ENCODE data around the gene DGKB.

DNA sequence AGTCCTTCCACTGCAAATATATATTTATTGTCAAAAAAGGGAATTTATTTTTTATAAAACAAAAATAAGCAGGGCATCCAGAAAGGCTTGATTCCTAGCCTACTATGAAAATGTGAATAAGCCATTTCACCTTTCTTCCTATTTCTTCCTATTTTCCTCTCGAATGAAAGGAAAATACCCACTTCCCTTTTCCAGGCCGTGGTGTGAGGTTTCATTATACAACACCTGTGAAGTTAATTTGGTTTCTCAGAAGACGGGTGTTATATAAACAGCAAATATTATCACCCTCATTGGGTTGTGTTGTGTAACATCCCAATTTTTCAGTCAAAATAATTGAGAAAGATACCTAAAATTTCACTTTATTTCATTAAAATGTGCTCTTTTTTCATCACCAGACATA, 214.3 kb downstream of the DGKB start:
- TF ChIP-seq, protein P1, sequence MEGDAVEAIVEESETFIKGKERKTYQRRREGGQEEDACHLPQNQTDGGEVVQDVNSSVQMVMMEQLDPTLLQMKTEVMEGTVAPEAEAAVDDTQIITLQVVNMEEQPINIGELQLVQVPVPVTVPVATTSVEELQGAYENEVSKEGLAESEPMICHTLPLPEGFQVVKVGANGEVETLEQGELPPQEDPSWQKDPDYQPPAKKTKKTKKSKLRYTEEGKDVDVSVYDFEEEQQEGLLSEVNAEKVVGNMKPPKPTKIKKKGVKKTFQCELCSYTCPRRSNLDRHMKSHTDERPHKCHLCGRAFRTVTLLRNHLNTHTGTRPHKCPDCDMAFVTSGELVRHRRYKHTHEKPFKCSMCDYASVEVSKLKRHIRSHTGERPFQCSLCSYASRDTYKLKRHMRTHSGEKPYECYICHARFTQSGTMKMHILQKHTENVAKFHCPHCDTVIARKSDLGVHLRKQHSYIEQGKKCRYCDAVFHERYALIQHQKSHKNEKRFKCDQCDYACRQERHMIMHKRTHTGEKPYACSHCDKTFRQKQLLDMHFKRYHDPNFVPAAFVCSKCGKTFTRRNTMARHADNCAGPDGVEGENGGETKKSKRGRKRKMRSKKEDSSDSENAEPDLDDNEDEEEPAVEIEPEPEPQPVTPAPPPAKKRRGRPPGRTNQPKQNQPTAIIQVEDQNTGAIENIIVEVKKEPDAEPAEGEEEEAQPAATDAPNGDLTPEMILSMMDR (optimal IDR thresholded peaks at IDR 0.05 in 1 of 3, IDR thresholded peaks at IDR 0.05 in 1 of 3, conservative IDR thresholded peaks at IDR 0.05 in 1 of 3; ENCODE audit: extremely low read depth in 1 of 3, insufficient read depth in 2 of 3, low read length in 3 of 3), result no peak
- TF ChIP-seq EZH2 (IDR thresholded peaks at IDR 0.05; ENCODE audit: low read length), result no peak

Measured in keratinocyte (primary cell).